Measurements from ENCODE around the gene CD63.

Gene CD63

GRCh38 chr12:55684761-55685370, 43.9 kb downstream of the CD63 start:
- no peak for DNase-seq

GRCh38 chr12:55683676-55684075, 45.1 kb downstream of the CD63 start:
- DNase-seq: no peak

GRCh38 chr12:55682087-55682796, 46.6 kb downstream of the CD63 start:
- DNase-seq: no peak

- DNase-seq: peak; percentile 33
These were observed 47.4 kb downstream of the CD63 start for GRCh38 chr12:55681142-55682077.

- no peak for DNase-seq
These were observed 49.1 kb downstream of the CD63 start for GRCh38 chr12:55679691-55680090.

GRCh38 chr12:55676707-55677106, 52.1 kb downstream of the CD63 start:
- DNase-seq: peak; percentile 90

- DNase-seq: peak; percentile 77
These were observed 53.1 kb downstream of the CD63 start for GRCh38 chr12:55675666-55676065.

All from inflammatory macrophage treated with lipopolysaccharide for 4 hours (primary cell).